ENCODE data around the gene MALAT1.
"Not testable (repeated sequence)": the region's sequence is repeated elsewhere in the genome, so short reads cannot be mapped to it uniquely, and the experiment has no call there.

MALAT1 gene

DNA sequence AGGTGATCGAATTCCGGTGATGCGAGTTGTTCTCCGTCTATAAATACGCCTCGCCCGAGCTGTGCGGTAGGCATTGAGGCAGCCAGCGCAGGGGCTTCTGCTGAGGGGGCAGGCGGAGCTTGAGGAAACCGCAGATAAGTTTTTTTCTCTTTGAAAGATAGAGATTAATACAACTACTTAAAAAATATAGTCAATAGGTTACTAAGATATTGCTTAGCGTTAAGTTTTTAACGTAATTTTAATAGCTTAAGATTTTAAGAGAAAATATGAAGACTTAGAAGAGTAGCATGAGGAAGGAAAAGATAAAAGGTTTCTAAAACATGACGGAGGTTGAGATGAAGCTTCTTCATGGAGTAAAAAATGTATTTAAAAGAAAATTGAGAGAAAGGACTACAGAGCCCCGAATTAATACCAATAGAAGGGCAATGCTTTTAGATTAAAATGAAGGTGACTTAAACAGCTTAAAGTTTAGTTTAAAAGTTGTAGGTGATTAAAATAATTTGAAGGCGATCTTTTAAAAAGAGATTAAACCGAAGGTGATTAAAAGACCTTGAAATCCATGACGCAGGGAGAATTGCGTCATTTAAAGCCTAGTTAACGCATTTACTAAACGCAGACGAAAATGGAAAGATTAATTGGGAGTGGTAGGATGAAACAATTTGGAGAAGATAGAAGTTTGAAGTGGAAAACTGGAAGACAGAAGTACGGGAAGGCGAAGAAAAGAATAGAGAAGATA is at the start of gene MALAT1:
MALAT1 (plus strand) TSS at position 69 of the 736 bp plus-strand sequence.
- peak; percentile 92 to 95 for DNase-seq

DNA sequence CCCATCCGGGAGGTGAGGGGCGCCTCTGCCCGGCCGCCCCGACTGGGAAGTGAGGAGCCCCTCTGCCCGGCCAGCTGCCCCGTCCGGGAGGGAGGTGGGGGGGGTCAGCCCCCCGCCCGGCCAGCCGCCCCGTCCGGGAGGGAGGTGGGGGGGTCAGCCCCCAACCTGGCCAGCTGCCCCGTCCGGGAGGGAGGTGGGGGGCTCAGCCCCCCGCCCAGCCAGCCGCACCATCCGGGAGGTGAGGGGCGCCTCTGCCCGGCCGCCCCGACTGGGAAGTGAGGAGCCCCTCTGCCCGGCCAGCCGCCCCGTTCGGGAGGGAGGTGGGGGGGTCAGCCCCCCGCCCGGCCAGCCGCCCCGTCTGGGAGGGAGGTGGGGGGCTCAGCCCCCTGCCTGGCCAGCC is 47.5 kb upstream of the MALAT1 start:
- not testable (repeated sequence) for DNase-seq

DNA sequence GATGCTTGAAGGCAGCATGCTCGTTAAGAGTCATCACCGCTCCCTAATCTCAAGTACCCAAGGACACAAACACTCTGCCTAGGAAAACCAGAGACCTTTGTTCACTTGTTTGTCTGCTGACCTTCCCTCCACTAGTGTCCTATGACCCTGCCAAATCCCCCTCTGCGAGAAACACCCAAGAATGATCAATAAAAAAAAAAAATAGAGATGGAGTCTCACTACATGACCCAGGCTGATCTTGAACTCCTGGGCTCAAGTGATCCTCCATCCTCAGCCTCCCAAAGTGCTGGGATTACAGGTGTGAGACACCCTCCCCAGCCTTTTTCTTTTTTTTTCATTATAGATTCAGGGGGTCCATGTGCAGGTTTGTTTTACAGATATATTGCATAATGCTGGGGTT is 46.6 kb upstream of the MALAT1 start:
- DNase-seq, result not testable (repeated sequence)

DNA sequence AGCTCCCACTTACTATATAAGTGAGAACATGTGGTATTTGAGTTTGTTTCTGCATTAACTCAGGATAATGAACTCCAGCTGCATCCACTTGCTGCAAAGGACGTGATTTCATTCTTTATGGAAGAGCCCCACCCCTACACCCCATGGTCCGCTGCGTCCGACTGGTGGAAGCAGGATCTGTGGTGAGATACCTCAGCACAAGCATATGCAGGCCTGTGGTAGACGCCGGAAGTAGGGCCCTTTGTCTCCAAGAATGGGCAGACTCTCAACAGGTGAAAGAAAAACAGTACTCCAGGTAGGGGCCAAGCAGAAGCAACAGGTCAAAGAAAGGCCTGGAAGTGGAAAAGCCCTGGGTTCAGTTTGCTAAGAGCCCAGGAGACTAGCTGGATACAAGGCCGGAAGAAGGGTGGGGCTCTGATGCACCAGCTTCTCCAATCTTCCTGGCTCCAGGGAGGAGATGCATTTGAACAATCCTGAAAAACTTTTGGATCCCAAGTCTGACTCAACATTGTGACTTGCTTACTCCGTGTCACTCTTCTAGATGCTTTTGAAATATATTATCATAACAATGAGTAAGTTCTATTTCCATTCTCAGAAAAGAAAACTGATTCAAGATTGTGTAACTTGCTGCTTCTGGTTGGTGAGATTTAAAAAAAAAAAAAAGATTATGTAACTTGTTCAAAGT is 45.9 kb upstream of the MALAT1 start:
- no peak for DNase-seq

DNA sequence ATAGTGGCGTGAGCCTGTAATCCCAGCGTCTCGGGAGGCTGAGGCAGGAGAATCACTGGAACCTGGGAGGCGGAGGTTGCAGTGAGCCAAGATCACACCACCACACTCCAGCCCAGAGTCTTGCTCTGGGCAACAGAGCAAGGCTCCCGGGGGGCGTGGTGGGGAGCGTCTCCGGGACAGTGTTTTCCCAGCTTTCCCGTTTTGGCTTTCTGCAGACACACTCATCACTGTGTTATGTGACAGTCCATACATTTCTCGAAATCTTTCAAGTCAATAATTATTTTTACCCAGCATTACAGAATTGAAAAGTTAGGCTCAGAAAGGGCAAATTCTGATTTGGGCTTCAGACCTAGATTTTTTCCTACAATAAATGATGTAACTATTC is 44.5 kb upstream of the MALAT1 start:
- no peak for DNase-seq

DNA sequence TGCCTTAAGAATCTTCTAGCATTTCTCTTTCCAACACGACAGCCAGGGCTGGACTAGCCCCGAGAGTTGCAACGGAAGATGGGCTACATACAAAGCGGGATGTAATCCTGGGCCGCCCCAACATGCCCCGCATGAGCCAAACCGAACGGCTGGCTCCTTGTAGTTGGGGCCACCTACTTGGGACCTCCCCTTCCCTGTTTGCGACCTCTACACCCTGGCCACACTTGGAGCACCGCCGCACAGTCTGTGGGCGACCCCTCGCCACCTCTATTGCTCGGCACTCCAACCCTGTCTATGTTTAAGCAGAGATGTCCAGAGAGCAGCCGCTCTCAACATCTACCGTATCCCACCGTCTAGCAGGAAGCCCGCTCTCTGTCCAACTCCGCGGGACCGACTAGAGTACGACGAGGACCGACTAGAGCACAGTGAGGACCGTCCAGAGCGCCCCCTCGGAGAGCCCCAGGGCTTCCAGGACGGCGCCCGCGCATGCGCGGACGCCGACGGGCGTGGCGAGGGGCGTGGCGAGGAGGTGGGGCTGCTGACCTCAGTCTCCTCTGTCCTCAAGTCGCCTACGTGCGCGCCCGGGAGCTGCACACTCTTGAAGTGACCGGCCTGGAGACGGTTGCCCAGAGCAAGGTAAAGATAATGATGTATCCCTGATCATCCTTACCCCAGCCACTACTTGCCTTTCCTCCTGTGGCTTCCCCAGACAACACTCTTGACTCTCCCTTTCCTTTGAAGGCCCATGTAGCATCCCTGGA is 44.0 kb upstream of the MALAT1 start:
- peak; percentile 85 to 86 for DNase-seq

DNA sequence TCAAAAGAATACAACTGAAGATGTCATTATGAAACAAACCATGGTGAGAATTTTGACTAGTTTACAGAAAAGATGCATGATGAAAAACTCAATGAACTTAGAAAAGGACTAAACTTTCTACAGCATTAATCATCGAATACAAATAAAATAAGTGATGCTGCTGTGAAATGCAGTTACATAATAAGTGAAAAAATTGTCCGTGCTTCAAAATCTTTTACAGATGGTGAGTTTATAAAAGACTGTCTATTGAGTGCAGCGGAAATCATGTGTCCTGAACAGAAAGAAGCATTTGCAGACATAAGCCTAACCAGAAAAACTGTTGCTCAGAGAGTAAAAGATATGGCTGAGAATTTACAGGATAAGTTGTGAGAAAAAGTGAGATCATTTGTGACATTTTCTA is 42.4 kb upstream of the MALAT1 start:
- no peak for DNase-seq

DNA sequence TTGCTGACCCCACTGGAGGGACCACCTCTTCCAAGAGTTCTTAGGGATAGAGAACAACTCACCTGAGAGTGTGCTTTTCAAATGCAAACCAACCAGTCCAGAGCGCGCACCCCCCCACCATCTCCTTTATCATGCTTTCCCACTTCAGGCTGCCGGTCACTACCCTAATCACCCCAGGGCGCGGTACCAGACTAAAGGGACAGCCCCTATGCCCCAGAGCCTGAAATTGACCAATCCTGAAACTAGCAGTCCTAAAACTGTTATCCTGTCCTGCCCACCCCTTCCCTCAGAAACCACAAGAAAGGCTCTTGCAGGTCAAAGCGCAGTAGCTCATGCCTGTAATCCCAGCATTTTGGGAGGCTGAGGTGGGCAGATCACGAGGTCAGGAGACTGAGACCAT is 39.3 kb upstream of the MALAT1 start:
- no peak for DNase-seq

DNA sequence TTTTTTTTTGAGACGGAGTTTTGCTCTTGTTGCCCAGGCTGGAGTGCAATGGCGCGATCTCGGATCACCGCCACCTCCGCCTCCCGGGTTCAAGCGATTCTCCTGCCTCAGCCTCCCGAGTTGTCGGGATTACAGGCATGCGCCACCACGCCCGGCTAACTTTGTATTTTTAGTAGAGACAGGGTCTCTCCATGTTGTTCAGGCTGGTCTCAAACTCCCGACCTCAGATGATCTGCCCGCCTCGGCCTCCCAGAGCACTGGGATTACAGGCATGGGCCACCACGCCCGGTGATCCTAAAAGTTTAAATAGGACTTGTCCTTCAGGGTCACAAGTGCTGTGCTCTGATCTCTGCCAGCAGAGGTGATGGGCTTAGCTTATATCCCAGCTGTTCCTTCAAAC is 33.4 kb upstream of the MALAT1 start:
- DNase-seq, result not testable (repeated sequence)

DNA sequence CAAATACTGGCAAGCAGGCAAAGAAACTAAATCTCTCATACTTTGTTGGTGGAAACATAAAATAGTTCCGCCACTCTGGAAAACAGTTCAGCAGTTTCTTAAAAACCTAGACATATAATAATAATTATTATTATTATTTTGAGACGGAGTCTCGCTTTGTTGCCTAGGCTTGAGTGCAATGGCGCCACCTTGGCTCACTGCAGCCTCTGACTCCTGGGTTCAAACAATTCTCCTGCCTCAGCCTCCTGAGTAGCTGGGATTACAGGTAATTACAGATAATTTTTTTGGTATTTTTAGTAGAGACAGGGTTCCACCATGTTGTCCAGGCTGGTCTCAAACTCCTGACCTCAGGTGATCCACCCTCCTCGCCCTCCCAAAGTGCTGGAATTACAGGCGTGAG is 31.5 kb upstream of the MALAT1 start:
- not testable (repeated sequence) for DNase-seq

DNA sequence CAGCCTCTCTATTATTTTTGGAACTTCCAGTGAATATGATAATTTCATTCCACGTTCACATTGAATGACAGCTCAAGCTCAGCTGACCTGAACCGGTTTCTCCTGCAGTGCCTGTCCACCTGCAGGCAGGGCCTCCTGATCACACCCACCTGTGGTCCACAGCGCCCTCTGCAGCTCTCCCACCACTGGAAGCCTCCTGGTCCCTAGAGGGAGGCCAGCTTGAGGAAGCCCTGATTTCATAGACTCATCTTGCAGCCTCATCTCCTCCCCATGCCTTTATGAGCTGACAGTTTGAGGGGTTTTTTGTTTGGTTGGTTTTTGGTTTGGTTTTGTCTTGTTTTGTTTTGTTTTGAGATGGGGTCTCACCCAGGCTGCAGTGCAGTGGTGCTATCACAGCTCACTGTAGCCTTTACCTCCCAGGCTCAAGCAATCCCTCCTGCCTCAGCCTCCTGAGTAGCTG is 29.9 kb upstream of the MALAT1 start:
- DNase-seq, result peak; percentile 47

DNA sequence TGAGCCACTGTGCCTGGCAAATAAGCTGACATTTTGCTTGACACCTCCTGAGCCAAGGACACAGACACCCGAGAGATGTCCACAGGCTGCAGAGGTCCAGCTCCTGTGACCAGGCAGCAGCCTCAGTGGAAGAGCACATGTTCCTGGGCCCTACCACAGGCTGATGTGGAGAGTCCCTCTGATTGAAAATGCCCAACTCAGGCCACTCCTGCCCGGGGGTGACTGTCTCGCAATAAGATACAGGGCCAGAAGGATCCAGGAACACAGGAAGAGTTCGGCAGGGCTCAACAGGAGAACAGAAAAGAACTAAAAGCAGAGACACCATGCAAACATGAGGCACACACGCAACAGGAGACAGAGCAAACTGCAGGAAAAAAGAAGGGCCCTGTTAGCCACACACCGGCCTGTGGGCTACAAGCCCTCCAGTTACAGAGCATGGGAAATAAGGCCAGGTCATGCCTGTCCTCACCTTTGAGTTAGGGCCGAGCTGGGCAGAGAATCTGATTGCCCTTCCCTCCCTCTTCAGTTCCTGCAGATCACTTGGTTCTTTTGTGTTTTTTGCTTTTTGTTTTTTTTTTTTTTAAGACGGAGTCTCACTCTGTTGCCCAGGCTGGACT is 28.3 kb upstream of the MALAT1 start:
- no peak for DNase-seq

DNA sequence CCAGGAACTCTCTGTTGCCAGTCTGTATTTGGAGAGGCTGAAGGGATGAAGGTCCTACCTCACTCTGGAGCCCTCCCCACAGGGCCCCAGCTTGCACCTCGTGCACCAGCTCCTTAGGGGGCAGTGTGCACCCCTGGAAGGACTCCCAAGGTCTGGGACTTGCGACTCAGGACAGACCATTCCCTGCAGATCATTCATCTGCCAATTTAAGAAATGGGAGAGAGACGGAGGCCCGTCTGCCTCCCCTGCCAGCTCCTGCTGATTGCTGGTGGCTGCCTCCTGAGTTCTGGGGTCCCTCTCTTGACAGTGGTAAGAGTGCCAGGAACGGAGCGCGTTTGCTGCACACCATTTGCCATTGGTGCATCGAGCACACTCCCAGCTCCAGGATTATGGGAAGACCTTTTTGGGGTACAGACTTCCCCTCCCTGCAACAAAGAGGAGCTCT is 27.4 kb upstream of the MALAT1 start:
- no peak for DNase-seq

DNA sequence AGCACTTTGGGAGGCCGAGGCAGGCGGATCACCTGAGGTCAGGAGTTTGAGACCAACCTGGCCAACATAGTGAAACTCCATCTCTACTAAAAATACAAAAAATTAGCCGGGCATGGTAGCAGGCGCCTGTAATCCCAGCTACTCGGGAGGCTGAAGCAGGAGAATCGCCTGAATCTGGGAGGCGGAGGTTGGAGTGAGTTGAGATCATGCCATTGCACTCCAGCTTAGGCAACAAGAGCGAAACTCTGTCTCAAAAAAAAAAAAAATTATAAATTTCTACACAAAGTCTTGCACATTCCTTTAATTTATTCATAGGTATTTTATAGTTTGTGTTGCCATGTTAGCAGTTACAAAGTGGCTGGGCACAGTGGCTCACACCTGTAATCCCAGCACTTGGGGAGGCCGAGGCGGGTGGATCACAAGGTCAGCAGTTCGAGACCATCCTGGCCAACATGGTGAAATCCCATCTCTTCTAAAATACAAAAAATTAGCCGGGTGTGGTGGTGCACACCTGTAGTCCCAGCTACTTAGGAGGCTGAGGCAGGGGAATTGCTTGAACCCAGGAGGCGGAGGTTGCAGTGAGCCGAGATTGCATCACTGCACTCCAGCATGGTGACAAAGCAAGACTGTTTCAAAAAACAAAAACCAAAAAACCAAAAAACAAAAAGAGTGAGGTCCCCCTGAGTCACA is 26.1 kb upstream of the MALAT1 start:
- not testable (repeated sequence) for DNase-seq

DNA sequence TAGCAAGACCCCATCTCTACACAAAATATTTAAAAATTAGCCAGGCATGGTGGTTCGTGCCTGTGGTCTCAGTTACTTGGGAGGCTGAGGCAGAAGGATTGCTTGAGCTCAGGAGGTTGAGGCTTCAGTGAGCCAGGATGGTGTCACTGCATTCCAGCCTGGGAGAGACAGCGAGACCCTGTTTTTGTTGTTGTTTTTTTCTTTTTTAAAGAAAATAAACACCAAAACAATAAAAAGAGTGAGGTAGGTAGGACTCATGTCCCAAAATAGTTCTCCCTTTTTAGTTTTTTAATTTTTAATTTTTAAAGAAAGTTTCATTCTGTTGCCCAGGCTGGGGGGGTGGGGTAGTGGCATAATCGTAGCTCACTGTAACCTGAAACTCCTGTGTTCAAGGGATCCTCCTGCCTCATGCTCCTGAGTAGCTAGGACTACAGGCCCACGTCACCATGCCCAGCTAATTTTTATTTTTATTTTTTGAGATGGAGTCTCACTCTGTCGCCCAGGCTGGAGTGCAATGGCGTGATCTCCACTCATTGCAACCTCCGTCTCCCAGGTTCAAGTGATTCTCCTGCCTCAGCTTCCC is 25.5 kb upstream of the MALAT1 start:
- no peak for DNase-seq

DNA sequence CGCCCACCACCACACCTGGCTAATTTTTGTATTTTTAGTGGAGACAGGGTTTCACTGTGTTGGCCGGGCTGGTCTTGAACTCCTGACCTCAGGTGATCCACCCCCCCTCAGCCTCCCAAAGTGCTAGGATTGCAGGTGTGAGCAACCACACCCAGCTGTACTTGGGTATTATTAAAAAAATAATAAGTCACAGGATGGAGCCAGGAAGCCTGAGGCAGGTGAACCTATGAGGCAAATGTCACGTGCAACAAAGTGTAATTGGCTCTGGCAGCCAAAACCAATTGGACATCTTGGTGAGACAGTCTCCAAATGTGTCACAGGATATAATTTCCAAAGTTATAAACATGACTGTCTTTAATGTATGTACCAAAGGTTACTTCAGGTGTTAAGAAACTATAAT is 24.0 kb upstream of the MALAT1 start:
- no peak for DNase-seq

DNA sequence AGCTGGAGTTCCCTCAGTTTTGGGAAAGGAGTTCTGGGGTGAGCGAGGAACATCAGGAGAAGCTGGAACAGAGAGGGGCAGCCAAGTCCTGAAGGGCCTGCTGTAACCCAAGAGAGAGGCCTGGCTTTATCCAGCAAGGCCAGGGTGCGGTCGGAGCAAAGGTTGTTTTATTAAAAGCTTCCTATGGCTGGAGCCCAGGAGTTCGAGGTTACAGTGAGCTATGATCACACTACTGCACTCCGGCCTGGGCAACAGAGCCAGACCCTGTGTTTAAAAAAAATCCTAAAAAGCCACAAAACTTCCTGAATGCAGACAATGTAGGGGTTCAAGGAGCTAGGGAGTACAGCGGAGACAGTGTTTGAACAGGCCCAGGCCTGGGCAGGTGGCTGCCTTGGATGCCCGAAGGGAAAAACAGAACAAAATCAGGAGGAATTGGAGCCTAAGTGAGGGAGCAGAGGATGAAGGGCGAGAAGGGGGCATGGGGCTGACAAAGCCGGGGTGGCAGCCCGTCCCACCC is 22.2 kb upstream of the MALAT1 start:
- no peak for DNase-seq

DNA sequence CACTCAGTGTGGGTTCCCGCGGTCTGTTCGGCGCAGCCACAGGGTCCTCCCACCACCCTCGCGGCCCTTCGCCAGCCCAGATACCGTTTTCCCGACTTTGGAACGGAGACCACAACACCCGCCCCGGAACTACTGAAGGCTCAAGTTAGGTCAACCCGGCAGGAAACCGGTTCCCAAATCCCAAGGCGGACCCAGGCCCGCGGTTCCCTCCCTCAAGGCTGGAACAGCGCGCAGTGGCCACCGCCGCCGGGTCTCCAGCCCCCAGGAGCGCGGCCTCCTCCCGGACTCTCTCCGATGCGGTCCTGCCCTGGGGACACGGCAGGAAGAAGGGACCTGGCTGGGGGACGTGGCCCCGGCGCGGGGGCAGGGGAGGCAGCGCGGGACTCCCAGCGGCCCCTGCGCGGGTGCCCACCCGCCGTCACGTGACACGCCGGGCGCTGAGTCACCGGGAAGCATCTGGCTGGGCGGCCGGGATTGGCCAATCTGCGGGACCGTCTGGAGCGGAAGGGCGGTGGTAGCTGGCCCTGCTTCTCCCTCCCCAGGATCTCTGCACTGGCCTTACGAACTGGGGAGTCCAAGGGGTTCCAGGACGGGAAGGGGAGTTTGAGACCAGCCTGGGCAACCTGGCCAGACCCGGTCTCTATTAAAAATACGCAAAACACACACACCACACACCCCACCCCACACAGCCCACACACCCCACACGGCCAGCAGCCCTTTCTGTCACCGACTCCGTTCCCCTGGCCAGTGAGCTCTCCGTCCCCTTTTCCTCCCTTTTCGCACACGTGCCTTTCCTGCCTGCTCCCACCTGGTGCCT is 21.5 kb upstream of the MALAT1 start:
- DNase-seq, result peak; percentile 90 to 94

DNA sequence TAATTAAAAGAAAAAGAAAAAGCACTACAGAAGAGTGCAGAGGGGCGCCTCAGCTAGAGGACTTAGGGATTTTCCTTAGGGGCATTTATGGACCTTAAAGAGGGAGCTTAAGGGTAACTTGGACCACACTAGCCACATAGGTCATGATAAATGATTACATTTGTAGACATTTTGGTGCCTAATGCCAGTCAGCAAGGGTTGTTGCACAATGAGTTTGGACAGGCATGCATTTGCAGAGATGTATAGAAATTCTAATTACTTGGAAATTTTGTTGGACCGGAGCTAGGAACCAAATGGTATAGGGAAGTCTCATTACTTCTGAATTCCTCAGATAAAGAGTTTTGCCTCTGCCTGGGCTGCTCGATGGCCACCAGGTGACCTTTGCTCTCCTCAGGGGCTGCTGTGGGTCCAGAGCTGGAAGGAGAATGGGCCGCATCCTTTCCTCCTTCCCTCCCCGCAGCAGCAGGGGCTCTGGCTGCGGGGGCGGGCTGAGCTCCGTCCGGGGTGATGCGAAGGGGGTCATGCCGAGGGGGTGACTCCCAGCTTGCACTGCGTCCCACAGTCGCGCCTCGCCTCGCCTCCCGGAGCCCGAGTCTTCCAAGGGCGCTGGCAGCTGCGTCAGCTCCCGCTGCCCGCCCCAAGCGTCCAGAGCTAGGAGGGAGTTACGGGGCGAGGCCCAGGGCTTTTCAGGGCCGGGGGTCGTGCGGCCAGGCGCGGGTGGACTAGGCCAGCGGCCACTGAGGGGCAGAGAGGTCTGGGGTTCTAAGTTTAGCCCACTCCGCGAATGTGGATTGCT is 20.3 kb upstream of the MALAT1 start:
- DNase-seq, result no peak

Data from stimulated activated CD4-positive, alpha-beta T cell treated with anti-CD3 and anti-CD28 coated beads, Interleukin-2, amount 100 ng/mL, for 48 hours (primary cell).